NT2/D1 (cell line): ENCODE results near the gene HOXD4.

ENCODE experiments used
- DNase-seq: peaks from one replicate; pipeline ENCODE4 v3.0.0-alpha.2; 2011; ENCODE audit warnings: low read depth, low spot score
- H3K27me3 ChIP-seq: 2 replicates; pipeline ENCODE4 v1.6.0; 2011; ENCODE audit warnings: mild to moderate bottlenecking; ENCODE audit not compliant: insufficient read length, insufficient read depth
- H3K36me3 ChIP-seq: 2 replicates; pipeline ENCODE4 v1.6.1; 2011; ENCODE audit warnings: mild to moderate bottlenecking, low read length, mixed read lengths; ENCODE audit not compliant: insufficient read depth, insufficient read length
- H3K4me1 ChIP-seq: 2 replicates; pipeline ENCODE4 v1.5.1; 2011; ENCODE audit not compliant: insufficient read depth, insufficient read length
- H3K4me3 ChIP-seq: 2 replicates; pipeline ENCODE4 v1.5.1; 2011; ENCODE audit warnings: low read depth; ENCODE audit not compliant: insufficient read length
- H3K9ac ChIP-seq: 2 replicates; pipeline ENCODE4 v1.6.0; 2011; ENCODE audit warnings: low read depth; ENCODE audit not compliant: insufficient read length
- H3K9me3 ChIP-seq: 2 replicates; pipeline ENCODE4 v1.5.1; 2011; ENCODE audit warnings: mild to moderate bottlenecking, low read length; ENCODE audit not compliant: insufficient read depth
- SUZ12 ChIP-seq: IDR thresholded peaks from 2 replicates; pipeline ENCODE4 v1.6.1; 2011; ENCODE audit not compliant: insufficient read length, insufficient read depth; ENCODE audit errors: extremely low read depth
- YY1 ChIP-seq: IDR thresholded peaks from 2 replicates; pipeline ENCODE4 v1.6.1; 2011; ENCODE audit not compliant: insufficient read length, insufficient read depth
- ZNF274 ChIP-seq: IDR thresholded peaks from 2 replicates; pipeline ENCODE4 v1.6.1; 2011; ENCODE audit warnings: mild to moderate bottlenecking, low read depth, low read length

The HOXD4 gene

GRCh38 chr2:176129813-176130146 lies 21.6 kb upstream of the HOXD4 start:
- TF ChIP-seq ZNF274 (no peak), SUZ12 (no peak), YY1 (no peak)
- Histone ChIP-seq H3K27me3 (peaks cover 99% of the 10 kb centered on the region), H3K9ac (peak overlapping the region; percentile 32), H3K36me3 (no peaks in the 10 kb centered on the region), H3K4me3 (peak overlapping the region; percentile 39), H3K9me3 (no peaks in the 10 kb centered on the region), H3K4me1 (peaks cover 9% of the 10 kb centered on the region)
- no peak for DNase-seq

- H3K4me1 ChIP-seq = peaks cover 9% of the 10 kb centered on the region
- H3K27me3 ChIP-seq = peaks cover 99% of the 10 kb centered on the region
- peak overlapping the region; percentile 39 for H3K4me3 ChIP-seq
- no peak for DNase-seq
- H3K9me3 ChIP-seq = no peaks in the 10 kb centered on the region
- TF ChIP-seq YY1 = no peak
- TF ChIP-seq ZNF274 = no peak
- no peak for TF ChIP-seq SUZ12
- no peaks in the 10 kb centered on the region for H3K36me3 ChIP-seq
- H3K9ac ChIP-seq = peak overlapping the region; percentile 32
These were observed 21.0 kb upstream of the HOXD4 start for GRCh38 chr2:176130147-176130956.

DNA sequence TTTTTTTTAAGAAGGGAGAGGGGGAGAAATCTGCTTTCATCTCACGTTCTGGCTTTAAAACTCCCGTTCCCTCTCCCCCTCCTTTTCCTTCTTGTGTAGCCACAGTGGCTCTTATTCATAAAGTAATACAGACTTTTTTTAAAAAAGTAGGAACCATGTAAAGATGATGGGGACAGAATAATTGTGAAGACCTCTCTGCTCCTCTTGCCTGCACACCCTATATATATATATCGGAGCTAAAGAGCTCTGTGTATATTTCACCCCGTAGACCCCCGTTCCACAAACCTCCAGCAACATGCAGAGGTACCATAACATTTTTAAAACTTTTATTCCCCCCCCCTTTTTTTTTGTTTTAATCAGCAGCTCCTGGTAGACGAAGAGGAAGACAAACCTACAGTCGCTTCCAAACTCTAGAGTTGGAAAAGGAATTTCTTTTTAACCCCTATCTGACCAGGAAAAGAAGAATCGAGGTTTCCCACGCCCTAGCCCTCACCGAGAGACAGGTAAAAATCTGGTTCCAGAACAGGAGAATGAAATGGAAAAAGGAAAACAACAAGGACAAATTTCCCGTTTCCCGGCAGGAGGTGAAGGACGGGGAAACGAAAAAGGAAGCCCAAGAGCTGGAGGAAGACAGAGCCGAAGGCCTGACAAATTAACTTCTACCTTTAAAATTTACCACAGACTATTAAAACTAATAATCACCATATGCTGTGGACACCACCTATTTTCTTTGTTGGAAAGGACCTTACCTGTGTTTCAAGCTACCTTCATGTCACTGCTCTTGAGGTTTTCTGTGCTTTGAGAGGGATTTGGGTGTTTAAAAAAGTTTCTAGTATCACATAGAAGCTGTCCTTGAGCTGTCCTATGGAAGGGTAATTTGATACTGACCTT lies 20.1 kb upstream of the HOXD4 start:
- H3K9ac ChIP-seq = no peak overlapping the region
- peaks cover 12% of the 10 kb centered on the region for H3K4me1 ChIP-seq
- H3K27me3 ChIP-seq = peaks cover 99% of the 10 kb centered on the region
- no peaks in the 10 kb centered on the region for H3K9me3 ChIP-seq
- DNase-seq = no peak
- no peak for TF ChIP-seq YY1
- TF ChIP-seq SUZ12 = no peak
- no peak for TF ChIP-seq ZNF274
- no peak overlapping the region for H3K4me3 ChIP-seq
- H3K36me3 ChIP-seq = no peaks in the 10 kb centered on the region

- no peaks in the 10 kb centered on the region for H3K9me3 ChIP-seq
- H3K4me1 ChIP-seq = peaks cover 12% of the 10 kb centered on the region
- no peak for DNase-seq
- no peak overlapping the region for H3K4me3 ChIP-seq
- TF ChIP-seq ZNF274 (no peak), SUZ12 (no peak), YY1 (no peak)
- no peak overlapping the region for H3K9ac ChIP-seq
- peaks cover 99% of the 10 kb centered on the region for H3K27me3 ChIP-seq
- H3K36me3 ChIP-seq = no peaks in the 10 kb centered on the region
These were observed 19.5 kb upstream of the HOXD4 start for GRCh38 chr2:176131848-176132158.

DNA sequence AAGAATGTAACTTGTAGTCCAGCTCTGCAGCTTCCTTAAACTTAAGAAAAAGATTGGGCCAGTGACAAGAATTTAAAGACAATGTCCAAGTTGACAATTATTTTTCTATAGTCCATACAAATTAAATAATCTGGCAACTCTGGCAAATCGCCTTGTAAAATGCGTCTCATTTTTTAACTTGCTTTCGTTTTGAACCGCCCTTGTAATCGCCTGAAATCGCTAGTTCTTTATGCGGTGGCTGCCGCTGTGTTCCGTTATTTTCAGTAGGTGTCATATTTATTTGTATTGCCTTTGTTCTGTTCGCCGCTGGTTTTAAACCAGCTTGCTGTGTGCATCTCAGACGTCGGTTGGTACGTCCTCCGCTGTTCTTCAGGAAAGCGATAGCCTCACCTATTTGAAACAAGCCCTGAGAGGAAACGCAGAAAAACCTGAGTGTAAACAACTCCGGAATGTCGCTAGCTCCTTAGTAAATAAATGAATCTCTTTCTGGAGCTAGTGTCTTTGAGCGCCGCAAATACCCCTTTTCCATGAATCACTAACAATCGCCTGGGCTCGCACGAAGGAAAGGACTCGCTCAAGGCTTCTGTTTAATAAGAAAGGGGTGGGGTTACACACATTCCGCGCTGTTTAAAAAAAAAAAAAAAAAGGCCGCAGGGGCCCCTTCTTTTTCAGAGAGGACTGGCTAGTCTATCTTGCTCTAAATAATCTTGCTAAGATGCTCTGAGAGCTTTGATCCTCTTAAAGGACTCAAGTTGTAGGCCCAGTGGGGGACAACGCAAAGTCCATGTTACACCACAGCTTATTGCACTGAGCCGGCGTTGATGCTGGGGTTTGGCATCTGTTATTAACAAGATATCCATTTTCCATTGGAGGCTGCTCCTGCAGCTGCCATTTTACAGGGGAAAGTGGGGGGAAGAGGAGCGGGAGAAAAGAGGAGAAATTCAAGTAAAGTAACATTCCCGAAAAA lies 18.9 kb upstream of the HOXD4 start:
- H3K9ac ChIP-seq = no peak overlapping the region
- H3K4me3 ChIP-seq = no peak overlapping the region
- H3K27me3 ChIP-seq = peaks cover 99% of the 10 kb centered on the region
- peak; percentile 74 for TF ChIP-seq SUZ12
- TF ChIP-seq ZNF274 = no peak
- no peak for TF ChIP-seq YY1
- no peaks in the 10 kb centered on the region for H3K36me3 ChIP-seq
- peaks cover 12% of the 10 kb centered on the region for H3K4me1 ChIP-seq
- DNase-seq = no peak
- H3K9me3 ChIP-seq = no peaks in the 10 kb centered on the region

GRCh38 chr2:176133389-176133788 lies 18.0 kb upstream of the HOXD4 start:
- no peak for DNase-seq
- H3K9ac ChIP-seq = no peak overlapping the region
- peaks cover 99% of the 10 kb centered on the region for H3K27me3 ChIP-seq
- no peaks in the 10 kb centered on the region for H3K36me3 ChIP-seq
- H3K4me3 ChIP-seq = no peak overlapping the region
- TF ChIP-seq ZNF274 (no peak), YY1 (no peak), SUZ12 (no peak)
- H3K9me3 ChIP-seq = no peaks in the 10 kb centered on the region
- H3K4me1 ChIP-seq = peaks cover 12% of the 10 kb centered on the region
